Measurements from ENCODE around the gene TNFRSF1A.

- TF ChIP-seq CTCF (IDR thresholded peaks at IDR 0.05) (no peak), POLR2A (IDR thresholded peaks at IDR 0.05) (no peak)
Observed at GRCh38 chr12:6374786-6375160, 32.9 kb upstream of the TNFRSF1A start.
